ENCODE data around the gene KRTAP4-6. TPM values are rescaled to one million over a fixed set of nuclear protein-coding genes. Genes with fewer than 3 reads are reported as not detected.
"Not testable (repeated sequence)": the region's sequence is repeated elsewhere in the genome, so short reads cannot be mapped to it uniquely, and the experiment has no call there.

KRTAP4-6 gene
- polyA plus RNA-seq, 1 experiment: not detected

DNA sequence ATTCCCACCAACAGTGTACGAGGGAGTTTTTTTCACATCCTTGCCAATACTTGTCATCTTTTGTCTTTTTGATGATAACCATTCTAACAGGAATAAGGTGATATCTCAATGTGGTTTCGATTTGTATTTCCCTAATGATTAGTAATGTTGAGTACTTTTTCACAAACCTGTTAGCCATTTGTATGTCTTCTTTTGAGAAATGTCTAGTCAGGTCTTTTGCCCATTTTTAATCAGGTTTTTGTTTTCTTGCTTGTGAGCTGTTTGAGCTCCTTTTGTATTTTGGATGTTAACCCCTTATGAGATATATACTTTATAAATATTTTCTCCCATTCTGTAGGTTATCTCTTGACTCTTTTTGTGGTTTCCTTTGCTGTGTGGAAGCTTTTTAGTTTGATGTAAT, 11.2 kb upstream of the KRTAP4-6 start:
- TF ChIP-seq, protein P1, sequence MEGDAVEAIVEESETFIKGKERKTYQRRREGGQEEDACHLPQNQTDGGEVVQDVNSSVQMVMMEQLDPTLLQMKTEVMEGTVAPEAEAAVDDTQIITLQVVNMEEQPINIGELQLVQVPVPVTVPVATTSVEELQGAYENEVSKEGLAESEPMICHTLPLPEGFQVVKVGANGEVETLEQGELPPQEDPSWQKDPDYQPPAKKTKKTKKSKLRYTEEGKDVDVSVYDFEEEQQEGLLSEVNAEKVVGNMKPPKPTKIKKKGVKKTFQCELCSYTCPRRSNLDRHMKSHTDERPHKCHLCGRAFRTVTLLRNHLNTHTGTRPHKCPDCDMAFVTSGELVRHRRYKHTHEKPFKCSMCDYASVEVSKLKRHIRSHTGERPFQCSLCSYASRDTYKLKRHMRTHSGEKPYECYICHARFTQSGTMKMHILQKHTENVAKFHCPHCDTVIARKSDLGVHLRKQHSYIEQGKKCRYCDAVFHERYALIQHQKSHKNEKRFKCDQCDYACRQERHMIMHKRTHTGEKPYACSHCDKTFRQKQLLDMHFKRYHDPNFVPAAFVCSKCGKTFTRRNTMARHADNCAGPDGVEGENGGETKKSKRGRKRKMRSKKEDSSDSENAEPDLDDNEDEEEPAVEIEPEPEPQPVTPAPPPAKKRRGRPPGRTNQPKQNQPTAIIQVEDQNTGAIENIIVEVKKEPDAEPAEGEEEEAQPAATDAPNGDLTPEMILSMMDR (IDR thresholded peaks at IDR 0.05; ENCODE audit: insufficient read depth, low read depth, low read length): no peak
- Histone ChIP-seq H3K36me3 (ENCODE audit: control insufficient read depth, insufficient read depth, low read length) (no peaks in the 10 kb centered on the region), H3K4me3 (ENCODE audit: low read depth, low read length) (no peak overlapping the region), H3K27me3 (ENCODE audit: control insufficient read depth, insufficient read depth, low read length) (no peaks in the 10 kb centered on the region)
- ChIA-PET POLR2A (no interaction called here), CTCF (no interaction called here)
- no peak for DNase-seq (ENCODE audit: low read depth)

DNA sequence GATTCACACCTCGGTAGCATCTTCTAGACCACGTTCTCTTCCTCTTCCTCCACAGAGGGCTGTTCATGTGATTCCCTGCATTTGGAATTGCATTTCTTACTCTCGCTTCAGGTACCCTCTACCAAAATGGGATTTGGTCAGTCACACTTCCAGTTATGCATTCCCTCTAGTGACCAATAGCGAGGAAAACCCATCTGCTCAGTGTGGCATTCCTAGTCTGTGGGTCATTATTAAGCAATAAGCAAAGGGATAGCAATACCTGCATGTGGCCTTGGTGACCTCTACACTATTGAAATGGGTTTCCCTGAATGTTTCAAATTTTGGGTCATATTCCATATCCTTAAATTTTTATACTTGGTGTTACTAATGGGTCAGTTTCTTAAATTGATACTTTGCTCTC, 9.7 kb upstream of the KRTAP4-6 start:
- Histone ChIP-seq H3K36me3 (ENCODE audit: control insufficient read depth, insufficient read depth, low read length) (no peaks in the 10 kb centered on the region), H3K27me3 (ENCODE audit: control insufficient read depth, insufficient read depth, low read length) (no peaks in the 10 kb centered on the region), H3K4me3 (ENCODE audit: low read depth, low read length) (no peak overlapping the region)
- POLR2A ChIA-PET: no interaction called here
- no peak for DNase-seq (ENCODE audit: low read depth)
- TF ChIP-seq, protein P1 (IDR thresholded peaks at IDR 0.05; ENCODE audit: insufficient read depth, low read depth, low read length): no peak
- CTCF ChIA-PET: no interaction called here

DNA sequence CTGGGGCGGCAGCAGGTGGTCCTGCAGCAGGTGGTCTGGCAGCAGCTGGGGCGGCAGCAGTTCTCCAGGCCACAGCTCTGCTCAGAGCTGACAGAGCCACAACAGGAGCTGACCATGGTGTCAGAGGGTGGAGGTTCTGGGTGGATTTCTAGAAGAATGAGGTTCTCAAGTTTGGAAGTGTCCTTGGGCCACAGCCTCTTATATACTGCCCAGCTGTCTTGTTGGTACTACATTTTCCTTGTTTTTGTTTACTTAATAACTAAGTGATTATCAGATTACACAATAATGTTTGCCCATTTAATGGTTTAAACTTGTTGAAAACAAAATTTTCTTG, 9.3 kb upstream of the KRTAP4-6 start, which contains the start of gene KRTAP4-5:
TSS of gene KRTAP4-5 (minus strand) at position 174 of the 334 bp plus-strand sequence. CDS start at position 116, 58 bp downstream.
- no peak for DNase-seq (ENCODE audit: low read depth)
- CTCF ChIA-PET: no interaction called here
- no peaks in the 10 kb centered on the region for H3K27me3 ChIP-seq (ENCODE audit: control insufficient read depth, insufficient read depth, low read length)
- H3K4me3 ChIP-seq (ENCODE audit: low read depth, low read length): no peak within 1 kb of the TSS
- TF ChIP-seq, protein P1 (IDR thresholded peaks at IDR 0.05; ENCODE audit: insufficient read depth, low read depth, low read length): no peak
- no peaks in the 10 kb centered on the region for H3K36me3 ChIP-seq (ENCODE audit: control insufficient read depth, insufficient read depth, low read length)
- POLR2A ChIA-PET: no interaction called here

DNA sequence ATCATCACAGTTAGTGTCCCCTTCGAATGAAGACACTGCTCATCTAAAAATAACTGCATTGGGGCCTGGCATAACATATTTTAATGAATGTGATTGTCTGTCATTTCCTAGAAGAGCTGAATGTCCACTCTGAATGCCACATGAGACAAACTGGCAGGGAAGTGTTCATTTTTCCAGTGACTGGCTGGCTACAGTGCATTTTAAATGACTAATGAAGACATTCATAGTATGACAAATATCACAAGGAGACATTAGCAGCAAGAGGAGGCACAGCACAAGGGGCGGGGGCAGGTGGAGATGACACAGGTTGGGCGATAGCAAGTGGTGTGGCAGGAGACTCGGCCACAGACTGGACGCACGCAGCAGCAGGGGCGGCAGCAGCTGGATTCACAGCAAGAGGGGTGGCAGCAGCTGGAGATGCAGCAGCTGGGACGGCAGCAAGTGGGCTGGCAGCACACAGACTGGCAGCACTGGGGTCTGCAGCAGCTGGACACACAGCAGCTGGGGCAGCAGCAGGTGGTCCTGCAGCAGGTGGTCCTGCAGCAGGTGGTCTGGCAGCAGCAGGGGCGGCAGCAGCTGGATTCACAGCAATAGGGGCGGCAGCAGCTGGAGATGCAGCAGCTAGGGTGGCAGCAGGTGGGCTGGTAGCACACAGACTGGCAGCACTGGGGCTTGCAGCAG, 8.8 kb upstream of the KRTAP4-6 start:
- CTCF ChIA-PET; H3K4me3 ChIP-seq (ENCODE audit: low read depth, low read length); POLR2A ChIA-PET; H3K27me3 ChIP-seq (ENCODE audit: control insufficient read depth, insufficient read depth, low read length); H3K36me3 ChIP-seq (ENCODE audit: control insufficient read depth, insufficient read depth, low read length); DNase-seq (ENCODE audit: low read depth): not testable (repeated sequence)

DNA sequence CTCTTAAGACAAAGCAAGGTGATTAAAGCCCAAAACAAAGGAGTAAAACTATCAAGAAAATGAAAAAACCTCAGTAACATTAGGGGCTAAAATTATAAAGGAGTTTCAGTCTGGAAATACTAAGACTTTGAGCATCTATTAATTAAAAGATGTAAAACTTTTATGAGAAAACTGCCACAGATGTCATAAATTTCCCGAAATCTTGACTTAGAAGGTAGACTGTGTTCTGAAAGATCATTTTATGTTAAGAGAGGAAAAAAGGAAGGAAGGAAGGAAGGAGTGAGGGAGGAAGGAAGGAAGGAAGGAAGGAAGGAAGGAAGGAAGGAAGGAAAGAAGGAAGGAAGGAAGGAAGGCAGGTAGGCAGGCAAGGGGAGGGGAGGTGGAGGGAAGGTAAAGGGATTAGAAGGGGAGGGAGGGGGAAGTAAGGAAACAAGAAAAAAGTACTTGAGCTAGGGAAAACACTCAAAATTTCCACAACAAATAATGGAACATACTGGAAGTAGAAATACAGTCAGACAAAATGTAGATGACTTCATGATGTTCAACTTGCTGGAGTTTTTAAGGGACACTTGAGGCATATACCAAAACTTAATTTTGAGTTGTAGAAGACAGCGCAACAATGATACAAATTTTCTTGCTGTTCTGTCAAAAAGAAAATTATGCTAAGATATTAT, 7.3 kb upstream of the KRTAP4-6 start:
- CTCF ChIA-PET: no interaction called here
- DNase-seq (ENCODE audit: low read depth): no peak
- POLR2A ChIA-PET: no interaction called here
- Histone ChIP-seq H3K27me3 (ENCODE audit: control insufficient read depth, insufficient read depth, low read length) (no peaks in the 10 kb centered on the region), H3K4me3 (ENCODE audit: low read depth, low read length) (no peak overlapping the region), H3K36me3 (ENCODE audit: control insufficient read depth, insufficient read depth, low read length) (no peaks in the 10 kb centered on the region)
- TF ChIP-seq, protein P1 (IDR thresholded peaks at IDR 0.05; ENCODE audit: insufficient read depth, low read depth, low read length): no peak

DNA sequence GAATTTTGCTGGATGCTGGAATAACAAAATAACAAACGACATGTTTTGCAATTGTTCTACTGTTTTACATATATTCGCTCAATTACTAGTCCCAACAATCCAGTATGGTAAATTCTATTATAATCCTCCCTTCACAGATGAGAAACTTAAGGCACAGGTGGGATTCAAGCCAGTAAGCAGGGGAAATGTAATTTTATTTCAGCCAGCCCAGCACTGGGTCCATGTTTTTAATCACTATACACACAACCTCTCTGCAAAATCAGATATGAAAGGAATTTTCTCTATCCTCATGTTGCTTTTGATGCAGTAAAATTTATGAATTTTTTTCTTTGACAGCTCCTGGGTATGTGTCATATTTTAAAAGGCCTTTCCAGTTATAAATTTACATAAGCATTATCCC, 4.9 kb upstream of the KRTAP4-6 start:
- POLR2A ChIA-PET: no interaction called here
- Histone ChIP-seq H3K36me3 (ENCODE audit: control insufficient read depth, insufficient read depth, low read length) (no peaks in the 10 kb centered on the region), H3K27me3 (ENCODE audit: control insufficient read depth, insufficient read depth, low read length) (no peaks in the 10 kb centered on the region), H3K4me3 (ENCODE audit: low read depth, low read length) (no peak overlapping the region)
- CTCF ChIA-PET: no interaction called here
- TF ChIP-seq, protein P1 (IDR thresholded peaks at IDR 0.05; ENCODE audit: insufficient read depth, low read depth, low read length): no peak
- DNase-seq (ENCODE audit: low read depth): no peak
